Thymus (tissue), 11 donors: Measurements from ENCODE around the gene ESYT2. TPM values are rescaled to one million over a fixed set of nuclear protein-coding genes. Genes with fewer than 3 reads are reported as not detected.

Experiments
- DNase-seq, 9 donors: peaks; one replicate each; pipeline ENCODE4 v3.0.0-alpha.2; 2013; ENCODE audit warnings: low spot score in 9 of 9, low read depth in 6 of 9, missing footprints in 1 of 9
- H3K27ac ChIP-seq, 2 donors: one replicate each; pipeline ENCODE4 v1.5.1; 2013; ENCODE audit warnings: control low read depth in 1 of 2, low read depth in 1 of 2, low read length in 1 of 2, mild to moderate bottlenecking in 1 of 2, moderate library complexity in 1 of 2
- H3K27me3 ChIP-seq, 2 donors: one replicate each; pipeline ENCODE4 v1.5.1; 2013; ENCODE audit warnings: low read length in 1 of 2; ENCODE audit not compliant: control insufficient read depth in 2 of 2, insufficient read depth in 1 of 2
- H3K36me3 ChIP-seq, 2 donors: one replicate each; pipeline ENCODE4 v1.5.1; 2013; ENCODE audit warnings: low read length in 1 of 2, mild to moderate bottlenecking in 1 of 2, moderate library complexity in 1 of 2; ENCODE audit not compliant: control insufficient read depth in 2 of 2, insufficient read depth in 2 of 2
- H3K4me1 ChIP-seq, 2 donors: one replicate each; pipeline ENCODE4 v1.5.1; 2013; ENCODE audit warnings: low read length in 2 of 2; ENCODE audit not compliant: control insufficient read depth in 2 of 2, insufficient read depth in 2 of 2
- H3K4me3 ChIP-seq, 2 donors: one replicate each; pipeline ENCODE4 v1.5.1; 2013; ENCODE audit warnings: low read length in 2 of 2, control low read depth in 1 of 2, mild to moderate bottlenecking in 1 of 2
- H3K9me3 ChIP-seq, 2 donors: one replicate each; pipeline ENCODE4 v1.5.1; 2013; ENCODE audit warnings: low read length in 1 of 2, mild to moderate bottlenecking in 1 of 2; ENCODE audit not compliant: control insufficient read depth in 2 of 2, insufficient read depth in 1 of 2
- WGBS: extraction: QIAGEN DNeasy Blood & Tissue Kit; methylation state at CpG from one replicate; pipeline ENCODE4 v1.1.7; 2013; 5-methylcytosine and 5-hydroxymethylcytosine counted together
- polyA plus RNA-seq: library from polyadenylated mRNA; stranded (reverse); fragments of 200-250 nt; gene quantifications from one replicate; pipeline ENCODE4 v1.2.3, GENCODE V29; 2013
- total RNA-seq: library from RNA; stranded (reverse); fragments of 120-200 nt; gene quantifications from one replicate; pipeline ENCODE4 v1.2.4, GENCODE V29; 2013
- donor health status: healthy.

ESYT2 gene
- total and polyA plus RNA-seq, 2 donors, result 35.7 to 66.2 TPM

GRCh38 chr7:158732494-158733219, 96.7 kb downstream of the ESYT2 start:
- DNase-seq, result no peak
- H3K4me1 ChIP-seq, result no peaks in the 10 kb centered on the region
- no peak overlapping the region for H3K4me3 ChIP-seq
- H3K27ac ChIP-seq, result no peak overlapping the region
- WGBS, result 96% methylated on average over 10 of the region's 10 CpGs
- H3K9me3 ChIP-seq, result no peaks in the 10 kb centered on the region
- H3K36me3 ChIP-seq, result peaks cover 25 to 45% of the 10 kb centered on the region in 2 donors
- H3K27me3 ChIP-seq, result no peaks in the 10 kb centered on the region

GRCh38 chr7:158731761-158732160, 97.5 kb downstream of the ESYT2 start:
- Histone ChIP-seq H3K9me3 (no peaks in the 10 kb centered on the region), H3K4me3 (no peak overlapping the region), H3K4me1 (no peaks in the 10 kb centered on the region), H3K27ac (no peak overlapping the region), H3K27me3 (no peaks in the 10 kb centered on the region), H3K36me3 (peaks cover 17 to 38% of the 10 kb centered on the region in 2 donors)
- DNase-seq, result no peak
- WGBS, result 97% methylated on average over 6 of the region's 6 CpGs

- no peak for DNase-seq
- H3K4me1 ChIP-seq, result no peaks in the 10 kb centered on the region
- H3K36me3 ChIP-seq, result peaks cover 14 to 28% of the 10 kb centered on the region in 2 donors
- no peaks in the 10 kb centered on the region for H3K9me3 ChIP-seq
- no peaks in the 10 kb centered on the region for H3K27me3 ChIP-seq
- H3K4me3 ChIP-seq, result no peak overlapping the region
- no peak overlapping the region for H3K27ac ChIP-seq
- 96% methylated on average over 23 of the region's 23 CpGs for WGBS
Observed at GRCh38 chr7:158730383-158731346, 98.6 kb downstream of the ESYT2 start.

GRCh38 chr7:158729646-158730382, 99.5 kb downstream of the ESYT2 start:
- no peak overlapping the region for H3K27ac ChIP-seq
- peaks cover 14 to 20% of the 10 kb centered on the region in 2 donors for H3K36me3 ChIP-seq
- no peaks in the 10 kb centered on the region for H3K4me1 ChIP-seq
- H3K27me3 ChIP-seq, result no peaks in the 10 kb centered on the region
- no peak overlapping the region for H3K4me3 ChIP-seq
- WGBS, result 97% methylated on average over 7 of the region's 7 CpGs
- no peak for DNase-seq
- H3K9me3 ChIP-seq, result no peaks in the 10 kb centered on the region

- no peaks in the 10 kb centered on the region for H3K27me3 ChIP-seq
- DNase-seq, result no peak
- no peak overlapping the region for H3K4me3 ChIP-seq
- no peaks in the 10 kb centered on the region for H3K4me1 ChIP-seq
- peaks cover 13 to 14% of the 10 kb centered on the region in 2 donors for H3K36me3 ChIP-seq
- WGBS, result 93% methylated on average over 16 of the region's 16 CpGs
- no peak overlapping the region for H3K27ac ChIP-seq
- no peaks in the 10 kb centered on the region for H3K9me3 ChIP-seq
Observed at GRCh38 chr7:158728911-158729645, 100.2 kb downstream of the ESYT2 start.

- H3K36me3 ChIP-seq, result peaks cover 9% of the 10 kb centered on the region in 2 donors
- over 99% methylated on average over 5 of the region's 5 CpGs for WGBS
- H3K4me3 ChIP-seq, result no peak overlapping the region
- no peak for DNase-seq
- H3K27ac ChIP-seq, result no peak overlapping the region
- no peaks in the 10 kb centered on the region for H3K9me3 ChIP-seq
- H3K4me1 ChIP-seq, result no peaks in the 10 kb centered on the region
- H3K27me3 ChIP-seq, result no peaks in the 10 kb centered on the region
Observed at GRCh38 chr7:158727690-158728089, 101.6 kb downstream of the ESYT2 start.

GRCh38 chr7:158726277-158726807, 103.0 kb downstream of the ESYT2 start:
- H3K4me3 ChIP-seq, result no peak overlapping the region
- H3K4me1 ChIP-seq, result no peaks in the 10 kb centered on the region
- no peak for DNase-seq
- no peaks in the 10 kb centered on the region for H3K27me3 ChIP-seq
- no peaks in the 10 kb centered on the region for H3K9me3 ChIP-seq
- H3K36me3 ChIP-seq, result peaks cover 3 to 6% of the 10 kb centered on the region in 2 donors
- 97% methylated on average over 4 of the region's 4 CpGs for WGBS
- no peak overlapping the region for H3K27ac ChIP-seq

GRCh38 chr7:158725506-158725800, 103.9 kb downstream of the ESYT2 start:
- H3K27me3 ChIP-seq, result no peaks in the 10 kb centered on the region
- peaks cover 3 to 4% of the 10 kb centered on the region in 2 donors for H3K36me3 ChIP-seq
- no peaks in the 10 kb centered on the region for H3K9me3 ChIP-seq

More at GRCh38 chr7:158725506-158725800, 103.9 kb downstream of the ESYT2 start:
- H3K4me1 ChIP-seq, result no peaks in the 10 kb centered on the region
- H3K27ac ChIP-seq, result no peak overlapping the region
- H3K4me3 ChIP-seq, result no peak overlapping the region
- no peak for DNase-seq
- WGBS, result 94% methylated on average over 4 of the region's 4 CpGs
